ENCODE results near the gene PTBP1.

PTBP1 gene

DNA sequence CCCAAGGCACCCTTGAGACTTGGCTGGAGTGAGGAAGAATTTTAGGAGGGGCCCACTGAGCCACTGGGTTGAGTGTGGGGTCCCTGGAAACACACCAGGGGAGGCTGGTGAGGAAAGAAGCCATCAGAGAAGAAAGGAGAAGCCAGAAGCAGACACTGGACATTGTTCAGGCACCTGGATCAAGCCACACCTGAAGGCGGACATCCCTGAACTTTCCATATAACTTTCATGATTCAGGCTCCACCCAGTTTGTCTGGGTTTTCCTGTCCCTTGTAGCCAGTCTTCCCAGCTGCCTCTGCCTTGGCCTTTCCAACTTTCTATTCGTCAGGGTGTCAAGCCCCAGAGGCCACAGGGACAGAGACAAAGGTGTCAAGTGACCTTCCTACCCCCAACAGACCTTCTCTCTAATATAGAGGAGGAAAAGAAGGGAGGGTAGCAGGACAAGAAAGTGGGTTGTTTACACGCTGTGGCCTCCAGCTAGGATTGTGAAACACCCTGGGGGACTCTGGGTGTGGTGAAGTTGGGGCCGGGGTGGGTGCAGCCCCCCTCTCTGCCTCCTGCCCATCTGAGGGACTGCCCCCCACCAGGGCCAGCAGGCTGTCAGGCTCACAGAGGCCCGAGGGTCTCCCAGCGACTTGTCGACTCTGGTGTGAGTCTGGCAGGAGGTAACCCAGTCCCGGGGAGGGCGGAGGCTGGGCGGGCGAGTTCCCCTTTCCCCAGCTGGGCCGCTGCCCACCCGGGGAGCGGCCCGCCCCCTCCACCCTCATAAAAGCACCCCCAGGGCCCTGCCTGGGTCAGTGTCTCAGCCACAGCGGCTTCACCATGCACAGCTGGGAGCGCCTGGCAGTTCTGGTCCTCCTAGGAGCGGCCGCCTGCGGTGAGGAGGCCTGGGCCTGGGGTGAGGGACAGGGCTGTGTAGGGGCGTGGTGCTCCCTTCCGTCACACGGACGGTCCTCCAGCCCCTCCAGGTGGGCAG is 61.9 kb downstream of the PTBP1 start, which contains the start of gene CFD:
Gene CFD (plus strand): TSS at position 797 of the 976 bp plus-strand sequence. CDS start 26 bp downstream, at position 823.
- no peak for DNase-seq

DNA sequence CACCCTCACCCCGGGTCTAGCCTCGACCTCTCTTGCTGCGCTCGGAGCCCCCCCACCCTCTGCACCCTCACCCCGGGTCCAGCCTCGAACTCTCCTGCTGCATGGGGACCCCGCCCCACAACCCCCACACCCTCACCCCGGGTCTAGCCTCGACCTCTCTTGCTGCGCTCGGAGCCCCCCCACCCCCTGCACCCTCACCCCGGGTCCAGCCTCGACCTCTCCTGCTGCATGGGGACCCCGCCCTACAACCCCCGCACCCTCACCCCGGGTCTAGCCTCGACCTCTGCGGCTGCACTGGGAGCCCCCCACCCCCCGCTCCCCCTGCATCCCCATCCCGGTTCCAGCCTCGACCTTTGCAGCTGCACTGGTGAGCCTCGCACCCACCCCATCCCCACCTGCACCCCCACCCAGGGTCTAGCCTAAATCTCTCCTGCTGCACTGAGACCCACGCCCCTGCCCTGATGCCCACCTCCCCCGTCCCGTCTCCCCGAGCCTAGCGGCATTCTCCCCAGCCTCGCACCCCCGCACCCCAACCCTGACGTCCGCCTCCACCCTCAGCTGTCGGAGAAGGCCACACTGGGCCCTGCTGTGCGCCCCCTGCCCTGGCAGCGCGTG is 64.0 kb downstream of the PTBP1 start:
- no peak for DNase-seq

Data from stimulated activated CD4-positive, alpha-beta T cell treated with anti-CD3 and anti-CD28 coated beads, Interleukin-2, amount 100 ng/mL, for 24 hours (primary cell).